KMS-11 (cell line): Measurements from ENCODE around the gene HNF1A.

Source experiments
- H2AFZ ChIP-seq: fragments of 200-600 bp; sonication (generic); 2 replicates; pipeline ENCODE4 v1.6.1; 2016; ENCODE audit warnings: antibody characterized with exemption, mixed run types, low read depth
- H3K27ac ChIP-seq: fragments of 200-600 bp; sonication (generic); 2 replicates; pipeline ENCODE4 v1.6.1; 2016; ENCODE audit warnings: mild to moderate bottlenecking, mixed run types
- H3K27me3 ChIP-seq: fragments of 200-600 bp; sonication (generic); 2 replicates; pipeline ENCODE4 v1.6.1; 2017; ENCODE audit warnings: mild to moderate bottlenecking, low read depth, mixed run types, moderate library complexity; ENCODE audit not compliant: insufficient read depth
- H3K36me3 ChIP-seq: fragments of 200-600 bp; sonication (generic); 2 replicates; pipeline ENCODE4 v1.6.1; 2017; ENCODE audit warnings: mild to moderate bottlenecking, mixed run types; ENCODE audit not compliant: insufficient read depth
- H3K4me1 ChIP-seq: fragments of 200-600 bp; sonication (generic); 2 replicates; pipeline ENCODE4 v1.6.1; 2016; ENCODE audit warnings: mild to moderate bottlenecking, low read depth, mixed run types; ENCODE audit not compliant: poor library complexity, severe bottlenecking
- H3K4me2 ChIP-seq: fragments of 200-600 bp; sonication (generic); 2 replicates; pipeline ENCODE4 v1.7.0; 2016; ENCODE audit warnings: mild to moderate bottlenecking, mixed run types
- H3K4me3 ChIP-seq: fragments of 200-600 bp; sonication (generic); IDR thresholded peaks from 2 replicates; pipeline ENCODE4 v1.6.1; 2017; ENCODE audit warnings: low read depth, low read length, mixed read lengths; ENCODE audit not compliant: insufficient read depth
- H3K79me2 ChIP-seq: fragments of 200-600 bp; sonication (generic); 2 replicates; pipeline ENCODE4 v1.6.1; 2016; ENCODE audit warnings: low read depth, mixed run types; ENCODE audit not compliant: insufficient read depth
- H3K9ac ChIP-seq: fragments of 200-600 bp; sonication (generic); 2 replicates; pipeline ENCODE4 v1.6.1; 2016; ENCODE audit warnings: mild to moderate bottlenecking, mixed run types
- H4K20me1 ChIP-seq: fragments of 200-600 bp; sonication (generic); 2 replicates; pipeline ENCODE4 v1.6.1; 2016; ENCODE audit warnings: mild to moderate bottlenecking, mixed run types; ENCODE audit not compliant: insufficient read depth
- TF ChIP-seq, protein P1 (sequence below): fragments of 200-600 bp; sonication (generic); conservative IDR thresholded peaks from 2 replicates; pipeline ENCODE4 v1.6.1; 2017; ENCODE audit warnings: low read depth, mild to moderate bottlenecking, antibody characterized with exemption, low read length, moderate library complexity, mixed read lengths

HNF1A gene

DNA sequence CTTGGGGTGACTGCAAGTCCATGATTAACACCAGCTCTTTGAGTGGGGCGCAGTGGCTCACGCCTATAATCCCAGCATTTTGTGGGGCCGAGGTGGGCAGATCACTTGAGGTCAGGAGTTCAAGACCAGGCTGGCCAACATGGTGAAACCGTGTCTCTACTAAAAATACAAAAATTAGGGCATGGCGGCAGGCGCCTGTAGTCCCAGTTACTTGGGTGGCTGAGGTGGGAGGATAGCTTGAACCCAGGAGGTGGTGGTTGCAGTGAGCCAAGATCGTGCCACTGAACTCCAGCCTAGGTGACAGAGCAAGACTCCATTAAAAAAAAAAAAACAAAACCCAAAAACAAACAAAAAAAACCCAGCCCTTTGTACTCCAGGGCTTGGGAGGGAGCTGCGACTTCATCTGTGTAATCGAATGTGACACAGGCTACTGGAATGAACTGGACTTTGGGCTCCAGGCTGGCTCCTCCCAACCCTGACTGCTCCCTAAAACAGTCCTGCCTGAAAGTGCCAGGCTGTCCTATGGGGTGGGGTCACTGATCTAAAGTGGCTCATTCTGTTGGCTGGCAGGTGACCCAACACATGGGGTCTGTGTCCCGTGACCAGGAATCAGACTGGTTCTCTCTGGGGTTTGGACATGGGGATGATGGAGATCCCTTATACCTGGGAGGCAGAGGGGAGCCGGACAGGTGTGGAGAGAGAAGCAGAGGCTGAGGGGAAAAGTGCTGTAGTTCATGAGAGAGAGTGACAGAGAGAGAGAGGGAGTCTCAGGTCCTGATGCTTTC lies 47.3 kb downstream of the HNF1A start:
- Histone ChIP-seq H2AFZ (no peak overlapping the region), H3K4me2 (no peak overlapping the region), H3K36me3 (no peaks in the 10 kb centered on the region), H3K79me2 (no peaks in the 10 kb centered on the region), H3K27ac (no peak overlapping the region), H3K9ac (no peak overlapping the region), H3K4me3 (no peak overlapping the region), H3K27me3 (no peaks in the 10 kb centered on the region), H3K4me1 (no peaks in the 10 kb centered on the region), H4K20me1 (no peaks in the 10 kb centered on the region)
- TF ChIP-seq, protein P1, sequence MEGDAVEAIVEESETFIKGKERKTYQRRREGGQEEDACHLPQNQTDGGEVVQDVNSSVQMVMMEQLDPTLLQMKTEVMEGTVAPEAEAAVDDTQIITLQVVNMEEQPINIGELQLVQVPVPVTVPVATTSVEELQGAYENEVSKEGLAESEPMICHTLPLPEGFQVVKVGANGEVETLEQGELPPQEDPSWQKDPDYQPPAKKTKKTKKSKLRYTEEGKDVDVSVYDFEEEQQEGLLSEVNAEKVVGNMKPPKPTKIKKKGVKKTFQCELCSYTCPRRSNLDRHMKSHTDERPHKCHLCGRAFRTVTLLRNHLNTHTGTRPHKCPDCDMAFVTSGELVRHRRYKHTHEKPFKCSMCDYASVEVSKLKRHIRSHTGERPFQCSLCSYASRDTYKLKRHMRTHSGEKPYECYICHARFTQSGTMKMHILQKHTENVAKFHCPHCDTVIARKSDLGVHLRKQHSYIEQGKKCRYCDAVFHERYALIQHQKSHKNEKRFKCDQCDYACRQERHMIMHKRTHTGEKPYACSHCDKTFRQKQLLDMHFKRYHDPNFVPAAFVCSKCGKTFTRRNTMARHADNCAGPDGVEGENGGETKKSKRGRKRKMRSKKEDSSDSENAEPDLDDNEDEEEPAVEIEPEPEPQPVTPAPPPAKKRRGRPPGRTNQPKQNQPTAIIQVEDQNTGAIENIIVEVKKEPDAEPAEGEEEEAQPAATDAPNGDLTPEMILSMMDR = no peak

DNA sequence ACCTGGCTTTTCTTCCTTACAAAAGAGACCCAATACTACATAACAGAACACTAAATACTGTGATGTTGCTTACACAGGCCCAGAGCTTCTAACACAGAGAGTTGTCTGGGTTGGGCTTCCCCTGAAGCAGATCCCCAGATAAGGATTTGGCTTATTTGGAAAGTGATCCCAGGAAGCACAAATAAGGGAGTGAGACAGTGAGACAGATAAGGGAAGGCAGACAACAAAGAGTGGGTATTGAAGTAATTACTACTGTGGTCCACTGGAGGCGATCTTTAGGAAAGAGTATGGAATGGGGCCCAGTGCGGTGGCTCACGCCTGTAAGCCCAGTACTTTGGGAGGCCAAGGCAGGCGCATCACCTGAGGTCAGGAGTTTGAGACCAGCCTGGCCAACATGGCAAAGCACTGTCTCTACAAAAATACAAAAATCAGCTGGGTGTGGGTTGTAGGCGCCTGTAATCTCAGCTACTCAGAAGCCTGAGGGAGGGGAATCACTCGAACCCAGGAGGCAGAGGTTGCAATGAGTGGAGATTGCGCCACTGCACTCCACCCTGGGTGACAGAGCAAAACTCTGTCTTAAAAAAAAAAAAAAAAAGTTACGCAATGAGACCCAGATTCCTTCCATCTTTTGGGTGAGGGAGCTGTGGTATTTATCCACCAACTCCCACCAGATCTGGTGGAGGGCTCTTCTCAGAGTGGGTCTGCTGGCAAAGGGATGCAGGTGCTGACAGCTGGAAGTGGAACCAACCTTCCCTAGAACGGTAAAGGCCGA lies 48.1 kb downstream of the HNF1A start:
- H3K4me1 ChIP-seq = no peaks in the 10 kb centered on the region
- no peaks in the 10 kb centered on the region for H3K27me3 ChIP-seq
- H2AFZ ChIP-seq = no peak overlapping the region
- H3K27ac ChIP-seq = no peak overlapping the region
- TF ChIP-seq, protein P1 = no peak
- no peaks in the 10 kb centered on the region for H3K79me2 ChIP-seq
- no peak overlapping the region for H3K4me3 ChIP-seq
- H3K36me3 ChIP-seq = no peaks in the 10 kb centered on the region
- no peak overlapping the region for H3K4me2 ChIP-seq
- no peak overlapping the region for H3K9ac ChIP-seq
- H4K20me1 ChIP-seq = no peaks in the 10 kb centered on the region

DNA sequence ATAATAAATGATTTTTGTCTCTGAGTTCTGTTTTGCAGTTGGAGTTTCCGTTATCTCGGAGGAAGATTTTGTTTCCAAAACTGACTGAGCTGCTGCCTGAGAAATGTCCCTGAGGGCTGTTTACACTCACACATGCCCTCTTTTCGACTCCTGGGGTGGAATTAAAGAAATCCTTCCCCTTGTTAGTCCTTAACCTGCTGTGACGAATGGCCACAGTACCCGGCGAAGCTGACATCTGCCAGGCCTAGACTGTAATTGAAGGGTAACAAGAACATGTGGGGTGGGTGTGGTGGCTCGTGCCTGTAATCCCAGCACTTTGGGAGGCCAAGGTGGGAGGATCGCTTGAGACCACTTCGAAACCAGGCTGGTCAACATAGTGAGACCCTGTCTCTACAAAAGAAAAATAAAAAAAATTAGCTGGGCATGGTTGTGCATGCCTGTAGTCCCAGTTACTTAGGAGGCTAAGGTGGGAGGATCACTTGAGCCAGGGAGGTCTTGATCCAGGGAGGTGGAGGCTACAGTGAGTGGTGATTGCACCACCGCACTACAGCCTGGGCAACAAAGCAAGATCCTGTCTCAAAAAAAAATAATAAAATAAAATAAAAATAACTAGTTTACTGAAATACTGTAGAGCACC lies 52.4 kb downstream of the HNF1A start:
- Histone ChIP-seq H3K4me2 (no peak overlapping the region), H3K4me1 (no peaks in the 10 kb centered on the region), H3K36me3 (no peaks in the 10 kb centered on the region), H4K20me1 (no peaks in the 10 kb centered on the region), H3K9ac (no peak overlapping the region), H2AFZ (no peak overlapping the region), H3K27ac (no peak overlapping the region), H3K27me3 (no peaks in the 10 kb centered on the region), H3K79me2 (no peaks in the 10 kb centered on the region), H3K4me3 (no peak overlapping the region)
- TF ChIP-seq, protein P1 = no peak

DNA sequence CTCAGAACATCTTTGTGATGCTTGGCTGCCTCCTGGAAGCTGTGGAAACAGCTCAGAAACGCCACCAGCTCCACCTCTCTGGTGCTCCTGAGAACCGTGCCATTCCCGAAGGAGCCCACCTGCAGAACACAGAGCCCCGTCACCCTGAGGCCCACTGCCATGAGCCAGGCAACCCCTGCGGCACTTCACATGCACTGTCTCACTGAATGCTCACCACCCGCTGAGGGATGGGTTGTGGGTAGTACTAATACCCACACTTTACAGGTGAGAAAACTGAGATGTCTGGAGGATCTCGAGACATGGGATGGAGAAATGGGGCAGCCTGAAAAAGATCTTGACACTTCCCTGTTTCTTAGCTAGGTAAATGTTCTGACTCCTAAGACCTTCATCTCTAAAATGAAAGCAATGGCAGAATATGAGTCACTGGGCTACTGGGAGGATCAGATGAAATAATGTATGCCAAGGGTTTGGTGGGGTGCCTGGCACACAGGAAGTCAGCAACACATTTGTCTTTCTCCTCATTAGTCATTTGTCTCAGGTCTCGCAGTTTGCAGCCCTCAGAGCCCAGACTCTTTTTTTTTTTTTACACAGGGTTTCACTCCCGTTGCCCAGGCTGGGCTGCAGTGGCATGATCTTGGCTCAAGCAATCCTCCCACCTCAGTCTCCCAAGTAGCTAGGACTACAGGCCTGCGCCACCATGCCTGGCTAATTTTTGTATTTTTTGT lies 55.4 kb downstream of the HNF1A start:
- Histone ChIP-seq H3K4me3 (no peak overlapping the region), H3K27me3 (no peaks in the 10 kb centered on the region), H2AFZ (no peak overlapping the region), H3K27ac (no peak overlapping the region), H3K4me1 (peaks cover 4% of the 10 kb centered on the region), H4K20me1 (no peaks in the 10 kb centered on the region), H3K79me2 (no peaks in the 10 kb centered on the region), H3K36me3 (no peaks in the 10 kb centered on the region), H3K4me2 (no peak overlapping the region), H3K9ac (no peak overlapping the region)
- TF ChIP-seq, protein P1 = no peak
